ENCODE data around the gene VIPR1.
"Not testable (repeated sequence)": the region's sequence is repeated elsewhere in the genome, so short reads cannot be mapped to it uniquely, and the experiment has no call there.

The VIPR1 gene

DNA sequence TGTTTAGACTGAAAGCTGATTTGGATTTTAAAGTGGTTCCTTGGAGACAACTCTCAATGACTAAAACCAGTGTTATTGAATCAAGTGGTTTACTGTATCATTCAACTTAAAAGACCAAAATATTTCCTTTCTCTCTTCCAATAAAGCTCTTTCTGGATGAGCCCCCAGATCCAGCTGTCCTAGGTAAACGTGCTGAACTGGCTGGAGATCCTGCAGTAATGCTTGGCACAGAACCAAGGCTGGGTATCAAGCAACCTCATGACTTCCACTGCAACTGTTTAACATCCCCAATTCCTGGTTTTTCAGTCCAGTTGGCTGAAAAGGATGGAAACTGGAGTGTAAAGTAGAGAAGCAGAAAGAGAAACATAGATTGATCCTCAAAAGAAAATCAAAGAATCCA lies 50.4 kb downstream of the VIPR1 start:
- Histone ChIP-seq H3K36me3 (replicated peaks; ENCODE audit: insufficient read depth, low read length) (peaks cover 9% of the 10 kb centered on the region), H3K4me3 (ENCODE audit: low read length) (no peak overlapping the region), H3K79me2 (ENCODE audit: low read length) (no peaks in the 10 kb centered on the region), H3K27ac (ENCODE audit: low read length) (no peak overlapping the region), H3K4me1 (ENCODE audit: low read length) (0 out of 2 replicates have a peak, but pooled peaks cover 7% of the 10 kb centered on the region), H3K4me2 (ENCODE audit: low read depth, low read length) (no peak overlapping the region), H2AFZ (ENCODE audit: low read length) (no peak overlapping the region), H3F3A (ENCODE audit: insufficient read depth, low read length) (no peaks in the 10 kb centered on the region), H3K27me3 (replicated peaks; ENCODE audit: insufficient read depth, low read length) (no peaks in the 10 kb centered on the region), H3K9me2 (replicated peaks; ENCODE audit: insufficient read depth, low read length) (no peaks in the 10 kb centered on the region), H4K20me1 (ENCODE audit: insufficient read depth, low read length) (no peaks in the 10 kb centered on the region), H3K9me3 (replicated peaks; ENCODE audit: insufficient read depth, low read length) (no peaks in the 10 kb centered on the region), H3K9ac (ENCODE audit: low read length) (no peak overlapping the region)
- TF ChIP-seq, protein P1, sequence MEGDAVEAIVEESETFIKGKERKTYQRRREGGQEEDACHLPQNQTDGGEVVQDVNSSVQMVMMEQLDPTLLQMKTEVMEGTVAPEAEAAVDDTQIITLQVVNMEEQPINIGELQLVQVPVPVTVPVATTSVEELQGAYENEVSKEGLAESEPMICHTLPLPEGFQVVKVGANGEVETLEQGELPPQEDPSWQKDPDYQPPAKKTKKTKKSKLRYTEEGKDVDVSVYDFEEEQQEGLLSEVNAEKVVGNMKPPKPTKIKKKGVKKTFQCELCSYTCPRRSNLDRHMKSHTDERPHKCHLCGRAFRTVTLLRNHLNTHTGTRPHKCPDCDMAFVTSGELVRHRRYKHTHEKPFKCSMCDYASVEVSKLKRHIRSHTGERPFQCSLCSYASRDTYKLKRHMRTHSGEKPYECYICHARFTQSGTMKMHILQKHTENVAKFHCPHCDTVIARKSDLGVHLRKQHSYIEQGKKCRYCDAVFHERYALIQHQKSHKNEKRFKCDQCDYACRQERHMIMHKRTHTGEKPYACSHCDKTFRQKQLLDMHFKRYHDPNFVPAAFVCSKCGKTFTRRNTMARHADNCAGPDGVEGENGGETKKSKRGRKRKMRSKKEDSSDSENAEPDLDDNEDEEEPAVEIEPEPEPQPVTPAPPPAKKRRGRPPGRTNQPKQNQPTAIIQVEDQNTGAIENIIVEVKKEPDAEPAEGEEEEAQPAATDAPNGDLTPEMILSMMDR (IDR thresholded peaks at IDR 0.05; ENCODE audit: low read length) = no peak
- TF ChIP-seq EZH2 (optimal IDR thresholded peaks at IDR 0.05; ENCODE audit: low read depth, low read length) = no peak
- no peak for TF ChIP-seq EZH2phosphoT487 (IDR thresholded peaks at IDR 0.05; ENCODE audit: low read length)
- DNase-seq = no peak

- Histone ChIP-seq H3K4me2 (ENCODE audit: low read depth, low read length) (no peak overlapping the region), H3K9ac (ENCODE audit: low read length) (no peak overlapping the region), H3K36me3 (replicated peaks; ENCODE audit: insufficient read depth, low read length) (peaks cover 13% of the 10 kb centered on the region), H3K27ac (ENCODE audit: low read length) (no peak overlapping the region), H2AFZ (ENCODE audit: low read length) (no peak overlapping the region), H4K20me1 (ENCODE audit: insufficient read depth, low read length) (no peaks in the 10 kb centered on the region), H3K9me3 (replicated peaks; ENCODE audit: insufficient read depth, low read length) (no peaks in the 10 kb centered on the region), H3K79me2 (ENCODE audit: low read length) (no peaks in the 10 kb centered on the region), H3K4me3 (ENCODE audit: low read length) (no peak overlapping the region), H3K27me3 (replicated peaks; ENCODE audit: insufficient read depth, low read length) (no peaks in the 10 kb centered on the region), H3K9me2 (replicated peaks; ENCODE audit: insufficient read depth, low read length) (no peaks in the 10 kb centered on the region), H3F3A (ENCODE audit: insufficient read depth, low read length) (no peaks in the 10 kb centered on the region), H3K4me1 (ENCODE audit: low read length) (0 out of 2 replicates have a peak, but pooled peaks cover 7% of the 10 kb centered on the region)
- peak; percentile 35 for DNase-seq
- no peak for TF ChIP-seq EZH2 (optimal IDR thresholded peaks at IDR 0.05; ENCODE audit: low read depth, low read length)
- no peak for TF ChIP-seq EZH2phosphoT487 (IDR thresholded peaks at IDR 0.05; ENCODE audit: low read length)
- TF ChIP-seq, protein P1 (IDR thresholded peaks at IDR 0.05; ENCODE audit: low read length) = no peak
Observed at GRCh38 chr3:42556089-42556632, 53.7 kb downstream of the VIPR1 start.

- H3K27me3 ChIP-seq (replicated peaks; ENCODE audit: insufficient read depth, low read length); H3F3A ChIP-seq (ENCODE audit: insufficient read depth, low read length); H3K79me2 ChIP-seq (ENCODE audit: low read length); H3K9me3 ChIP-seq (replicated peaks; ENCODE audit: insufficient read depth, low read length); H3K9ac ChIP-seq (ENCODE audit: low read length); DNase-seq; H3K4me3 ChIP-seq (ENCODE audit: low read length); H3K4me1 ChIP-seq (ENCODE audit: low read length); H3K9me2 ChIP-seq (replicated peaks; ENCODE audit: insufficient read depth, low read length); H3K4me2 ChIP-seq (ENCODE audit: low read depth, low read length); H2AFZ ChIP-seq (ENCODE audit: low read length); H4K20me1 ChIP-seq (ENCODE audit: insufficient read depth, low read length); H3K27ac ChIP-seq (ENCODE audit: low read length): not testable (repeated sequence)
- peaks cover 13% of the 10 kb centered on the region for H3K36me3 ChIP-seq (replicated peaks; ENCODE audit: insufficient read depth, low read length)
Observed at GRCh38 chr3:42556817-42557216, 54.4 kb downstream of the VIPR1 start.

DNA sequence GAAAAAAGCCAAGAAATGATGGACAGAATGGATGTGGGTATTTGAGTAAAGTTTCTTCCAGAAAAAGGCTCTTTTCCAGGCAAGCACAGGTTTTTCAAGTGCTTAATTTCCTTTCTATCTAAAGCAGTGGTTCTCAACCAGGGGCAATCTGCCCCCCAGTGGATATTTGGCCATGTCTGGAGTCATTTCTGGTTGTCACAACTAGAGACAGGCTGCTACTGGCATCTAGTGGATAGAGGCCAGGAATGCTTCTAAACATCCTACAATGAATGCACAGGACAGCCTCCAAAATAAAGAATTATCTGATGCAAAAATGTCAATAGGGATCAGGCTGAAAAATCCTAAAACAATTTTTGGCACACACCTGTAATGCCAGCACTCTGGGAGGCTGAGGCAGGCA lies 55.4 kb downstream of the VIPR1 start:
- H3K36me3 ChIP-seq (replicated peaks; ENCODE audit: insufficient read depth, low read length) = peaks cover 13% of the 10 kb centered on the region
- 0 out of 2 replicates have a peak, but pooled peaks cover 7% of the 10 kb centered on the region for H3K4me1 ChIP-seq (ENCODE audit: low read length)
- no peaks in the 10 kb centered on the region for H3K79me2 ChIP-seq (ENCODE audit: low read length)
- no peak overlapping the region for H2AFZ ChIP-seq (ENCODE audit: low read length)
- no peaks in the 10 kb centered on the region for H3K27me3 ChIP-seq (replicated peaks; ENCODE audit: insufficient read depth, low read length)
- no peak overlapping the region for H3K27ac ChIP-seq (ENCODE audit: low read length)
- no peak overlapping the region for H3K4me2 ChIP-seq (ENCODE audit: low read depth, low read length)
- H3K4me3 ChIP-seq (ENCODE audit: low read length) = no peak overlapping the region
- H4K20me1 ChIP-seq (ENCODE audit: insufficient read depth, low read length) = no peaks in the 10 kb centered on the region
- TF ChIP-seq EZH2phosphoT487 (IDR thresholded peaks at IDR 0.05; ENCODE audit: low read length) = no peak
- TF ChIP-seq EZH2 (optimal IDR thresholded peaks at IDR 0.05; ENCODE audit: low read depth, low read length) = no peak
- TF ChIP-seq, protein P1 (IDR thresholded peaks at IDR 0.05; ENCODE audit: low read length) = no peak
- H3K9ac ChIP-seq (ENCODE audit: low read length) = no peak overlapping the region
- H3K9me3 ChIP-seq (replicated peaks; ENCODE audit: insufficient read depth, low read length) = no peaks in the 10 kb centered on the region
- no peak for DNase-seq
- no peaks in the 10 kb centered on the region for H3F3A ChIP-seq (ENCODE audit: insufficient read depth, low read length)
- H3K9me2 ChIP-seq (replicated peaks; ENCODE audit: insufficient read depth, low read length) = no peaks in the 10 kb centered on the region
